GM10266 (cell line): ENCODE data around the gene MROH2A.

Source experiments
- DNase-seq: peaks from one replicate; pipeline ENCODE4 v3.0.0; 2012; ENCODE audit errors: extremely low spot score
- TF ChIP-seq, protein P1 (sequence below): IDR thresholded peaks from 2 replicates; pipeline ENCODE4 v1.5.1; 2012; ENCODE audit warnings: mild to moderate bottlenecking, low read depth; ENCODE audit not compliant: control insufficient read depth, insufficient read depth; ENCODE audit errors: missing control alignments

The MROH2A gene

DNA sequence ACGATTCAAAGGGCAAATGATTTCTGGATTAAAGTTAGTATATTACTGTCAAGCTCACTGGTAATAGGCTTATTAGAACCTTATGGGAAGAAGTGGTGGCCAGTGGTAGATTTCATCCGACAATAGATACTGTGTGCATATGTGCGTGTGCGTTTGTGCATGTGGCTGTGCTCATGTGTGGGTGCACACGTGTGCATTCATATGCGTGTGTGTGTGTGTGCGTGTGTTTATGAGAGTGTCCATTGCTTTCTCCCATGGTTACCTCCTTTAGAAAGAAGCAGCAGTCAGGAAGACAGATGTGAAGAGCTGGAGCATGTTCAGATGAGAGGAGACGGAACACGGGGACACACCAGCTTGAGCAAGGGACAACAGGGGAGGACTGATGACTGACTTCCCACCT lies 8.9 kb upstream of the MROH2A start:
- no peak for DNase-seq
- TF ChIP-seq, protein P1, sequence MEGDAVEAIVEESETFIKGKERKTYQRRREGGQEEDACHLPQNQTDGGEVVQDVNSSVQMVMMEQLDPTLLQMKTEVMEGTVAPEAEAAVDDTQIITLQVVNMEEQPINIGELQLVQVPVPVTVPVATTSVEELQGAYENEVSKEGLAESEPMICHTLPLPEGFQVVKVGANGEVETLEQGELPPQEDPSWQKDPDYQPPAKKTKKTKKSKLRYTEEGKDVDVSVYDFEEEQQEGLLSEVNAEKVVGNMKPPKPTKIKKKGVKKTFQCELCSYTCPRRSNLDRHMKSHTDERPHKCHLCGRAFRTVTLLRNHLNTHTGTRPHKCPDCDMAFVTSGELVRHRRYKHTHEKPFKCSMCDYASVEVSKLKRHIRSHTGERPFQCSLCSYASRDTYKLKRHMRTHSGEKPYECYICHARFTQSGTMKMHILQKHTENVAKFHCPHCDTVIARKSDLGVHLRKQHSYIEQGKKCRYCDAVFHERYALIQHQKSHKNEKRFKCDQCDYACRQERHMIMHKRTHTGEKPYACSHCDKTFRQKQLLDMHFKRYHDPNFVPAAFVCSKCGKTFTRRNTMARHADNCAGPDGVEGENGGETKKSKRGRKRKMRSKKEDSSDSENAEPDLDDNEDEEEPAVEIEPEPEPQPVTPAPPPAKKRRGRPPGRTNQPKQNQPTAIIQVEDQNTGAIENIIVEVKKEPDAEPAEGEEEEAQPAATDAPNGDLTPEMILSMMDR = no peak

DNA sequence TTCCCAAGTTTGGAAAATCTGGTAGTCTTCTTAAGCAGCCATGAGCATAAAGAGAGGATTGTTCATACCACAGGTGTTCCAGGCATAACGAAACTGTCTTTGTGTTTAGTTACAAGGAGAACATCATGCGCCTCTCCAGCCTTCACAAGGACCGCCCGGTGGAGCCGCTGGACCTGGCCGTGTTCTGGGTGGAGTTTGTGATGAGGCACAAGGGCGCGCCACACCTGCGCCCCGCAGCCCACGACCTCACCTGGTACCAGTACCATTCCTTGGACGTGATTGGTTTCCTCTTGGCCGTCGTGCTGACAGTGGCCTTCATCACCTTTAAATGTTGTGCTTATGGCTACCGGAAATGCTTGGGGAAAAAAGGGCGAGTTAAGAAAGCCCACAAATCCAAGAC lies 6.0 kb upstream of the MROH2A start:
- no peak for DNase-seq
- TF ChIP-seq, protein P1 = no peak

DNA sequence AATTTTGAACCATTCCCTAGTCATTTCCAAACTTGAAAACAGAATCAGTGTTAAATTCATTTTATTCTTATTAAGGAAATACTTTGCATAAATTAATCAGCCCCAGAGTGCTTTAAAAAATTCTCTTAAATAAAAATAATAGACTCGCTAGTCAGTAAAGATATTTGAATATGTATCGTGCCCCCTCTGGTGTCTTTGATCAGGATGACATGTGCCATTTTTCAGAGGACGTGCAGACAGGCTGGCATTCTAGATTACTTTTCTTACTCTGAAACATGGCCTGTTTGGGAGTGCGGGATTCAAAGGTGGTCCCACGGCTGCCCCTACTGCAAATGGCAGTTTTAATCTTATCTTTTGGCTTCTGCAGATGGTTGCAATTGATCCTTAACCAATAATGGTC lies 5.5 kb upstream of the MROH2A start:
- DNase-seq = no peak
- TF ChIP-seq, protein P1 = no peak

DNA sequence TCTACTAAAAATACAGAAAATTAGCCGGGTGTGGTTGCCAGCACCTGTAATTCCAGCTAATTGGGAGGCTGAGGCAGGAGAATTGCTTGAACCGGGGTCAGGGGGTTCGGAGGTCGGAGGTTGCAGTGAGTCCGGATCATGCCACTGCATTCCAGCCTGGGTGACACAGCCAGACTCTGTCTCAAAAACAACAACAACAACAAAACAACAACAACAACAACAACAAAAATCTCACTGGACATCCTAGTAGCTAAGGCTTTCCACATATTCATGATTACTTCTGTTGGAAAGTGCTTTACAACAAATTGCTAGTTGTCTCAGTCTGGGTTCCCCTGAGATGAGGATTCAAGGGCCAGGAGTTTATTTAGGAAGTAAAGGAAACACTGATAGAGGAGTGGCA lies 4.3 kb upstream of the MROH2A start:
- TF ChIP-seq, protein P1 = no peak
- no peak for DNase-seq

DNA sequence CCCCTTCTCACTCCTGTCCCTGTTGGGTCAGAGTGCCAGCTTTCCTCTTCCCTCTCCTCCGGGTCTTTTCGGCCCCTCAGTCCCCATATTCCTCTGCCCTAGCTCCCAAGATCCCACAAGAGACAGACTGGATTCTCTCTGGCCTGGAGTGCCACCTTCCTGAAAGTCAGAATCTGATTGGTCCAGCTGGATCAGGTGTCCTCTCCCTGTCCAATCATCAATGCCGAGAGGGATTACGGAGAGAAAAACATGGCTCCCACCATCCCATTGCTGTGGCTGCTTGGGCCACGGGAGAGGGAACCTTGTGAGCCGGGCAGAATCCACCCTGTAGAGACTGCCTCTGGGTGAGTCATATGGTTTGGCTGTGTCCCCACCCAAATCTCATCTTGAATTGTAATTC lies 2.7 kb upstream of the MROH2A start:
- no peak for DNase-seq
- TF ChIP-seq, protein P1 = no peak

DNA sequence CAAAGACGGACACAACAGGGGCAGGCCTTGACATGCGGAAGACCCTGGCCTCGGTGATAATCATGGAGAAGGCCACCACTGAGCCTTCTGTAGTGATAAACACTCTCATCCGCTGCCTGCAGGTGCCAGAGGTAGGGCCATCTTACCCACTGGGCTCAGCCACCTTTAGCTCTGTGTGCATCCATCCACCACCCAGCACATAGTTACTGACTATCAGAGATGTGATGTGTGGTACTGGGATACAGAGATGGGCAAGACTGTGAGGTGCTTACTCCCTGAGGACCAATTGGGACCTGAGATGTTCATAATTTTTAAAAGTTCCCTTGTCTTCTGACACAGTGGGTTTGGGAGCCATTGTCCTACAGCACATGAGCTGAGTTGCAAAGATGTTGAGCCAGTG lies 1.6 kb downstream of the MROH2A start:
- TF ChIP-seq, protein P1 = no peak
- DNase-seq = no peak

DNA sequence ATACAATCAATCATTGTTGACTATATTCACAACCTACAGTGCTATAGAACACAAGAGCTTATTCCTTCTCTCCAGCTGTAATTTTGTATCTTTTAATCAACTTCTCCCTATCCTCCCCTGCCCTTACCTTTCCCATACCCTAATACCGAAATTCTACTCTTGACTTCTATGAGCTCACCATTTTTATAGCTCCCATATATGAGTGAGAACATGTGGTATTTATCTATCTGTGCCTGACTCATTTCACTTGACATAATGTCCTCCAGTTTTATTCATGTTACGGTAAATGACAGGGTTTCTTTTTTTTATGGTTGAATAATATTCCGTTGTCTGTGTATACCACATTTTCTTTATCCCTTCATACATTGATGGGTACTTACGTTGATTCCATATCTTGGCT lies 2.6 kb downstream of the MROH2A start:
- no peak for DNase-seq
- TF ChIP-seq, protein P1 = no peak
